ENCODE data around the gene ZWILCH. TPM values are rescaled to one million over a fixed set of nuclear protein-coding genes. Genes with fewer than 3 reads are reported as not detected.

Gene ZWILCH
- total and polyA plus RNA-seq, 9 of the 15 experiments (the other 6 are each of a cell fraction or from before 2014, with no cell fraction given), result 32.8 to 94.2 (median 52.1) TPM

DNA sequence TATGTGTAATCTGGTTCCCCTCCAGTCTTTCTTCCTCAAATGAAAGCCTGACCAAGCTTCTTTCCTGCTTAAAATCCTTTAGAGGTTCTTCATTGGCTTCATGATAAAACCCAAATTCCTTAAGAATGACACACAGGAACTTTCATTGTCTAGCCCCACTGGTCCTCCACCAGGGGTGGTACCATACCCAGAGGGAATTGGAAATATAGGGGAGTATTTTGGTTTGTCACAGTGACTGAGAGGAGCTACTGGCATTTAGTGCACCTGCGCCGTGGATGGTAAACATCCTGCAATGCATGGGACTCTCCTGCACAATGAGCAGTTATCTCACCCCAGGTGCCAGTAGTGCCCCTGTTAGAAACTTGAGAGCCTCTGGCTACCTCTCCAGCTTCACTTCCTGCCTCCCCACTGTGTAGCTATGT is 10.8 kb downstream of the ZWILCH start (continued):
- TF ChIP-seq, protein P1, sequence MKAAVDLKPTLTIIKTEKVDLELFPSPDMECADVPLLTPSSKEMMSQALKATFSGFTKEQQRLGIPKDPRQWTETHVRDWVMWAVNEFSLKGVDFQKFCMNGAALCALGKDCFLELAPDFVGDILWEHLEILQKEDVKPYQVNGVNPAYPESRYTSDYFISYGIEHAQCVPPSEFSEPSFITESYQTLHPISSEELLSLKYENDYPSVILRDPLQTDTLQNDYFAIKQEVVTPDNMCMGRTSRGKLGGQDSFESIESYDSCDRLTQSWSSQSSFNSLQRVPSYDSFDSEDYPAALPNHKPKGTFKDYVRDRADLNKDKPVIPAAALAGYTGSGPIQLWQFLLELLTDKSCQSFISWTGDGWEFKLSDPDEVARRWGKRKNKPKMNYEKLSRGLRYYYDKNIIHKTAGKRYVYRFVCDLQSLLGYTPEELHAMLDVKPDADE (conservative IDR thresholded peaks at IDR 0.05; ENCODE audit: control insufficient read depth, low read depth, low read length), result no peak
- TF ChIP-seq KLF6 (CRISPR knock-in tag; IDR thresholded peaks at IDR 0.05; ENCODE audit: borderline replicate concordance), result no peak
- no peak for TF ChIP-seq CCNT2 (IDR thresholded peaks at IDR 0.05; ENCODE audit: borderline replicate concordance, extremely low read depth, insufficient read length, low read depth, low read length)
- TF ChIP-seq ZNF436 (CRISPR knock-in tag; IDR thresholded peaks at IDR 0.05), result no peak
- no peak for TF ChIP-seq HSF4 (CRISPR knock-in tag; IDR thresholded peaks at IDR 0.05; ENCODE audit: borderline replicate concordance)
- TF ChIP-seq ESRRA (IDR thresholded peaks at IDR 0.05; ENCODE audit: borderline replicate concordance, low read depth), result no peak

DNA sequence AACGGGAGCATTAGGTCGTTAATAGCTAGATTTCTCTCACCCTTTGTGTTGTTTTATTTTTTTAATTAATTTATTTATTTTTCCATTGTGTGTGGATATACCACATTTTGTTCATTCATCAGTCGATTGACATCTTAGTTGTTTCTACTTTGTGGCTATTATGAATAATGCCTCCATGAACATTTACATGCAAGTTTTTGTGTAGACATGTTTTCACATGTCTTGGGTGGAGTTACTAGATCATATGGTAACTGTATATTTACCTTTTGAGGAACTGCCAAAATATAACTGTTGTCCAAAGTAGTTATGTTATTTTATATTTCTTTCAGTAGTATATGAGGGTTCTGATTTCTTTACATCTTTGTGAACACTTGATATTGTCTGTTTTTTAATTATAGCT is 18.8 kb downstream of the ZWILCH start:
- 72% methylated on average over 3 of the region's 3 CpGs for WGBS (ENCODE audit: insufficient coverage, low coverage, missing lambda C conversion rate)
- in situ Hi-C loops (cut with MboI), result no loop called here
- peaks cover 77% of the 10 kb centered on the region for H3K36me3 ChIP-seq (ENCODE audit: control insufficient read depth, insufficient read depth, low read length)
- no peak overlapping the region for H3K4me2 ChIP-seq (ENCODE audit: insufficient read depth, low read length)
- TF ChIP-seq ZKSCAN3 (CRISPR knock-in tag; IDR thresholded peaks at IDR 0.05), result no peak
- TF ChIP-seq PHB (CRISPR knock-in tag; IDR thresholded peaks at IDR 0.05), result no peak
- TF ChIP-seq DNMT1 (IDR thresholded peaks at IDR 0.05), result no peak
- no peak for TF ChIP-seq HNRNPH1 (optimal IDR thresholded peaks at IDR 0.05; ENCODE audit: low read depth, low read length)
- no peak for TF ChIP-seq FIP1L1 (IDR thresholded peaks at IDR 0.05; ENCODE audit: low read depth, low read length, poor library complexity, severe bottlenecking)
- H4K20me1 ChIP-seq (replicated peaks; ENCODE audit: control insufficient read depth, insufficient read depth, low read length), result no peaks in the 10 kb centered on the region
- no peaks in the 10 kb centered on the region for H3K9me3 ChIP-seq (replicated peaks; ENCODE audit: control insufficient read depth, insufficient read depth, low read depth, low read length)
- H3K79me2 ChIP-seq (ENCODE audit: control insufficient read depth, insufficient read depth, low read length), result no peaks in the 10 kb centered on the region
- intact Hi-C loops (cut with micrococcal nuclease), result no loop called here
- H3K4me3 ChIP-seq, result no peak overlapping the region
- ChIA-PET POLR2A (interaction anchor here (0.8 to 1.1 kb wide), 2 partner anchors 17 to 85 kb away, joined by 3 read pairs; no protein-coding TSS in a partner anchor), CTCF (ENCODE audit: low intra/inter-chr PET ratio) (no interaction called here)
- ATAC-seq (no peak), DNase-seq (ENCODE audit: extremely low read depth in 1 of 4, low spot score in 3 of 4) (no peak), FAIRE-seq (no peak)
- H2AFZ ChIP-seq (ENCODE audit: low read depth, low read length), result no peak overlapping the region
- H3K9me1 ChIP-seq (ENCODE audit: control insufficient read depth, insufficient read depth, low read length), result no peaks in the 10 kb centered on the region
- H3K27ac ChIP-seq (ENCODE audit: extremely low read depth, low read depth, low read length), result no peak overlapping the region
- H3K9ac ChIP-seq (ENCODE audit: insufficient read depth in 1 of 2, low read depth in 2 of 2, low read length in 2 of 2), result no peak overlapping the region
- no peaks in the 10 kb centered on the region for H3K4me1 ChIP-seq (replicated peaks in 1 of 2; ENCODE audit: control insufficient read depth in 2 of 2, insufficient read depth in 2 of 2, low read length in 2 of 2)
- no peaks in the 10 kb centered on the region for H3K27me3 ChIP-seq (ENCODE audit: control insufficient read depth in 2 of 2, insufficient read depth in 2 of 2, low read length in 2 of 2)
- no TSS peak for BruUV-seq (replicated peaks)
